Trophoblast cell (in vitro differentiated cells and primary cell): ENCODE measurements around the gene AKAP13.

Experiments used
- DNase-seq, 2 donors: peaks; one replicate each; pipeline ENCODE4 v3.0.0-alpha.2; 2016
- H2AFZ ChIP-seq: 2 replicates; pipeline ENCODE4 v1.6.1; 2013; ENCODE audit warnings: low read length, moderate library complexity, mild to moderate bottlenecking; ENCODE audit not compliant: insufficient read depth, poor library complexity
- H2AK5ac ChIP-seq: 2 replicates; pipeline ENCODE4 v1.6.1; 2013; ENCODE audit warnings: mild to moderate bottlenecking, low read length
- H2BK120ac ChIP-seq: 2 replicates; pipeline ENCODE4 v1.6.1; 2013; ENCODE audit warnings: low read length, mild to moderate bottlenecking, moderate library complexity; ENCODE audit not compliant: insufficient read depth, poor library complexity
- H2BK12ac ChIP-seq: 2 replicates; pipeline ENCODE4 v1.6.1; 2013; ENCODE audit warnings: mild to moderate bottlenecking, low read length, moderate library complexity
- H2BK5ac ChIP-seq: 2 replicates; pipeline ENCODE4 v1.6.1; 2013; ENCODE audit warnings: low read length, low read depth, moderate library complexity, mild to moderate bottlenecking; ENCODE audit not compliant: poor library complexity
- H3K14ac ChIP-seq: 2 replicates; pipeline ENCODE4 v1.6.1; 2013; ENCODE audit warnings: mild to moderate bottlenecking, low read length
- H3K18ac ChIP-seq: 2 replicates; pipeline ENCODE4 v1.6.1; 2013; ENCODE audit warnings: mild to moderate bottlenecking, low read length
- H3K23ac ChIP-seq: 2 replicates; pipeline ENCODE4 v1.6.1; 2013; ENCODE audit warnings: low read length
- H3K27ac ChIP-seq: 2 replicates; pipeline ENCODE4 v1.5.1; 2013; ENCODE audit warnings: low read depth, mild to moderate bottlenecking, inconsistent platforms, low read length, moderate library complexity
- H3K27me3 ChIP-seq: 2 replicates; pipeline ENCODE4 v1.6.1; 2013; ENCODE audit warnings: inconsistent platforms, mild to moderate bottlenecking, low read length, moderate library complexity; ENCODE audit not compliant: insufficient read depth
- H3K36me3 ChIP-seq, 2 experiments: 1 replicate in 1 of 2; 2 replicates in 1 of 2; pipeline ENCODE4 v1.6.1; 2013; ENCODE audit warnings: low read length in 2 of 2, mild to moderate bottlenecking in 2 of 2, moderate library complexity in 1 of 2; ENCODE audit not compliant: insufficient read depth in 2 of 2, control insufficient read depth in 1 of 2
- H3K4ac ChIP-seq: 2 replicates; pipeline ENCODE4 v1.6.1; 2013; ENCODE audit warnings: low read depth, mild to moderate bottlenecking, low read length, moderate library complexity
- H3K4me1 ChIP-seq, 2 experiments: 1 replicate in 1 of 2; 2 replicates in 1 of 2; pipeline ENCODE4 v1.6.1; 2013; ENCODE audit warnings: low read length in 2 of 2, mild to moderate bottlenecking in 2 of 2, moderate library complexity in 1 of 2; ENCODE audit not compliant: insufficient read depth in 2 of 2, control insufficient read depth in 1 of 2
- H3K4me2 ChIP-seq: 2 replicates; pipeline ENCODE4 v1.6.1; 2013; ENCODE audit warnings: inconsistent platforms, mild to moderate bottlenecking, low read length, moderate library complexity
- H3K4me3 ChIP-seq: 2 replicates; pipeline ENCODE4 v1.5.1; 2013; ENCODE audit warnings: mild to moderate bottlenecking, low read depth, low read length, inconsistent platforms
- H3K79me1 ChIP-seq: one replicate; pipeline ENCODE4 v1.6.1; 2013; ENCODE audit warnings: low read length
- H3K79me2 ChIP-seq: 2 replicates; pipeline ENCODE4 v1.6.1; 2013; ENCODE audit warnings: low read length, mild to moderate bottlenecking; ENCODE audit not compliant: control insufficient read depth, insufficient read depth, poor library complexity
- H3K9ac ChIP-seq: 2 replicates; pipeline ENCODE4 v1.6.1; 2013; ENCODE audit warnings: mild to moderate bottlenecking, low read length
- H3K9me3 ChIP-seq: 2 replicates; pipeline ENCODE4 v1.6.1; 2013; ENCODE audit warnings: low read depth, mild to moderate bottlenecking, control low read depth, inconsistent platforms, low read length; ENCODE audit not compliant: insufficient read depth
- H4K12ac ChIP-seq: 2 replicates; pipeline ENCODE4 v1.6.1; 2013; ENCODE audit warnings: low read depth, mild to moderate bottlenecking, low read length, moderate library complexity
- H4K8ac ChIP-seq: 2 replicates; pipeline ENCODE4 v1.6.1; 2013; ENCODE audit warnings: low read depth, mild to moderate bottlenecking, low read length, moderate library complexity
- H4K91ac ChIP-seq: one replicate; pipeline ENCODE4 v1.6.1; 2013; ENCODE audit warnings: low read depth, mild to moderate bottlenecking, low read length, moderate library complexity
- WGBS: extraction: QIAGEN DNeasy Blood & Tissue Kit; methylation state at CpG from one replicate; pipeline ENCODE4 v1.1.7; 2013; ENCODE audit warnings: missing lambda C conversion rate; ENCODE audit not compliant: insufficient read length, insufficient coverage; ENCODE audit errors: extremely low coverage; 5-methylcytosine and 5-hydroxymethylcytosine counted together

AKAP13 gene

DNA sequence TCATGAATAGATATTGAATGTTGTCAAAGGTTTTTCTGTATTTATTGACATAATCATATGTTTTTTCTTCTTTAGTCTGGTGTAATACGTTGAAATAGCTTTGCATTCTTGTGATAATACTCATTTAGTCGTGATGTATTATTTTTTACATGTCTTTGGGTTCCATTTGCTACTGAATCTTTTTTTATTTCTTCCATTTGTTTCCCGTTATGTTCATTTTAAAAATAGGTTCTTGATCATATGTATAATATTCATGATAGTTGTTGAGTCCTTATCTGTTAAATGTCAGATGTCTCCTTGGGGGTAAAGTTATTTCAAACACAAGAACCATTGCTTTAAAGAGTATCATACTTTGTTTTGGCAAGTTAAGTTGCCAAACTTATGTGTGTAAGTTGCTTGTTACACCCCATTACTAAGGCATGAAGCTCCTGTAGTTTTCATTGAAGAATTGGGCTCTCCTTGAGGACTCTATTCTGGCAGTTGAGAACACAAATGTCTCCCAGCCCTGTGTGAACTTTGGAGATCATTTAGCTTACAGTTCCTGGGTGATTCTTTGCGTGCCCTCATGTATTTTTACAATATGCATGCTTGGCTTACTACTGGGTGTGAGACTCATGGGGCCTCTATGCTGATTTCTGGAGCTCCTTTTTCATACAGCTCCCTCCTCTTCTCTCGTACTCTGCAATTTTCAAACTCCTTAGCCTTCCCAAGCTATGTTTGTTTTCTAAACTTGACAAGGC, 8.3 kb downstream of the AKAP13 start:
- WGBS = no CpG with 5 or more reads among the region's 5 CpGs
- no peak overlapping the region for H4K8ac ChIP-seq
- no peak for DNase-seq
- no peaks in the 10 kb centered on the region for H3K9me3 ChIP-seq
- peaks cover 2 to 12% of the 10 kb centered on the region in 2 experiments for H3K4me1 ChIP-seq
- no peak overlapping the region for H3K23ac ChIP-seq
- no peak overlapping the region for H2BK12ac ChIP-seq
- no peak overlapping the region for H3K4me2 ChIP-seq
- no peaks in the 10 kb centered on the region for H3K79me1 ChIP-seq
- H2BK120ac ChIP-seq = no peak overlapping the region
- H3K4me3 ChIP-seq = no peak overlapping the region
- no peak overlapping the region for H4K91ac ChIP-seq
- no peak overlapping the region for H2AK5ac ChIP-seq
- no peak overlapping the region for H3K27ac ChIP-seq
- no peak overlapping the region for H3K4ac ChIP-seq
- peaks cover 14% of the 10 kb centered on the region for H3K79me2 ChIP-seq
- no peak overlapping the region for H2AFZ ChIP-seq
- H4K12ac ChIP-seq = no peak overlapping the region
- H3K9ac ChIP-seq = no peak overlapping the region
- no peak overlapping the region for H2BK5ac ChIP-seq
- H3K36me3 ChIP-seq = peaks cover 0 to 6% of the 10 kb centered on the region in 2 experiments
- no peaks in the 10 kb centered on the region for H3K27me3 ChIP-seq
- H3K18ac ChIP-seq = no peak overlapping the region
- H3K14ac ChIP-seq = no peak overlapping the region

DNA sequence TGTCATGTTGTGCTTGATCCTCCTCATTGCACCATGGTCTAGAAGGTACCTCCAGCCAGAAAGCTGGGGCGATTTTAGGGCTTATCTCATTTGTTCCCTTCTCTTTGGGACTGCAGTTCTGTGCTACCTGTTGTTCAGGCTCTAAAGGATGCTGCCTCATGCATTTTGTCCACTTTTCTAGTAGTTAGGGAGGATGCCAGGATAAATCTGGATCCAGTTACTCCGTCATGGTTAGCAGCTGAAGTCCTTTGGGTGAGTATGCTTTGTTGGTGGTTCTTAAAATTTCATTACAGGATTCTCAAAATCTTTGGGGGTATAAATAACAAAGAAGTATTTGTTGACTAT, 8.9 kb downstream of the AKAP13 start:
- Histone ChIP-seq H3K4me1 (peaks cover 4 to 14% of the 10 kb centered on the region in 2 experiments), H4K8ac (no peak overlapping the region), H3K4ac (no peak overlapping the region), H3K4me3 (no peak overlapping the region), H3K27me3 (no peaks in the 10 kb centered on the region), H3K36me3 (peaks cover 0 to 6% of the 10 kb centered on the region in 2 experiments), H2BK5ac (no peak overlapping the region), H4K91ac (no peak overlapping the region), H3K9ac (no peak overlapping the region), H2AFZ (no peak overlapping the region), H3K18ac (no peak overlapping the region), H3K9me3 (no peaks in the 10 kb centered on the region), H4K12ac (no peak overlapping the region), H3K79me2 (peaks cover 14% of the 10 kb centered on the region), H3K14ac (no peak overlapping the region), H3K79me1 (no peaks in the 10 kb centered on the region), H3K23ac (no peak overlapping the region), H2BK12ac (no peak overlapping the region), H2BK120ac (no peak overlapping the region), H2AK5ac (no peak overlapping the region), H3K4me2 (no peak overlapping the region), H3K27ac (no peak overlapping the region)
- WGBS = no CpG with 5 or more reads among the region's 2 CpGs
- no peak for DNase-seq

DNA sequence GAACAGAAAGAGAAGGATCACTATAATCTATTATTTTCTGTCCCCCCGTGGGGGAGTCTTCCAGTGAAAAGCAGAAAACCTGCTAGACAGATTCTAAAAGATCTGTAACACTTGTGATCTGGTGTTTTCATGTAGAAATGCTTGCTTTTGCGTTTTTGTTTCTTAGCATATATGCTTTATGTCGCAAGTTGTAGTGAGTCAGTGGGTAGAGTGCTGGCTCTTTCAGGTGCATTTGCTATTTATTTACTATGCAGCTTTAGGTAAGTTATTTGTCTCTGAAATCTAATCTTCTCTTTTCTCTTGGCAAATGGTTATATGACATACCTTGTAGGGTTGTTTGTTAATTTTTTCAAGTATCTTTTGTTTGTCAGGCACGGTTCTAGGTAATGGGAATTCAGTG, 9.4 kb downstream of the AKAP13 start:
- no peaks in the 10 kb centered on the region for H3K27me3 ChIP-seq
- H3K79me1 ChIP-seq = no peaks in the 10 kb centered on the region
- peaks cover 13% of the 10 kb centered on the region for H3K79me2 ChIP-seq
- H3K18ac ChIP-seq = no peak overlapping the region
- H3K36me3 ChIP-seq = peaks cover 0 to 6% of the 10 kb centered on the region in 2 experiments
- WGBS = no CpG with 5 or more reads among the region's 4 CpGs
- no peak for DNase-seq
- no peak overlapping the region for H2BK12ac ChIP-seq
- H2AFZ ChIP-seq = no peak overlapping the region
- H3K9ac ChIP-seq = no peak overlapping the region
- no peak overlapping the region for H4K8ac ChIP-seq
- no peak overlapping the region for H3K4me3 ChIP-seq
- no peaks in the 10 kb centered on the region for H3K9me3 ChIP-seq
- H2AK5ac ChIP-seq = no peak overlapping the region
- H3K4ac ChIP-seq = no peak overlapping the region
- peaks cover 4 to 15% of the 10 kb centered on the region in 2 experiments for H3K4me1 ChIP-seq
- H4K91ac ChIP-seq = no peak overlapping the region
- no peak overlapping the region for H3K14ac ChIP-seq
- no peak overlapping the region for H3K27ac ChIP-seq
- no peak overlapping the region for H2BK5ac ChIP-seq
- no peak overlapping the region for H2BK120ac ChIP-seq
- H3K23ac ChIP-seq = no peak overlapping the region
- no peak overlapping the region for H3K4me2 ChIP-seq
- H4K12ac ChIP-seq = no peak overlapping the region

DNA sequence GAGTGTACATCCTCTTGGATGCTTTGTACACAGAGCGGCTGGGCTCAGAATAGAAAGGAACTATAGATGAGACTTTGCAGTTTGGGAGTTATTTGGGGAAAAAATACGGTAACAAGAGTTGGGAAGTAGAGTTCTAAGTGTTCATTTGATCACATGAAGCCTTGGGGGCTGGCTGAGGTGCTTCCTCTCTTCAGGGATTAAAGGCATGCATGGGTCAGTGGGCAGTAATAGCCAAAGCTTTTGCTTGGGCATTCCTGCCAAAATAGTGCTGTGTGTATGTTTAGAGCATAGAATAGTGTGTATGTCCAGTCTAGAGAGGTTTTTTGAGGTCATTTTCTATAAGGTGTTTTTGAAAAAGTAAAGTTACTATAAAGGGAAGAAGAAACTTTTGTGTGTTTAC, 12.8 kb downstream of the AKAP13 start:
- Histone ChIP-seq H3K23ac (no peak overlapping the region), H3K4ac (peak overlapping the region; percentile 46), H3K9me3 (no peaks in the 10 kb centered on the region), H3K4me2 (no peak overlapping the region), H2BK5ac (no peak overlapping the region), H3K4me1 (peaks cover 4 to 14% of the 10 kb centered on the region in 2 experiments), H2BK120ac (no peak overlapping the region), H3K14ac (no peak overlapping the region), H3K9ac (no peak overlapping the region), H2AFZ (no peak overlapping the region), H2BK12ac (no peak overlapping the region), H3K4me3 (no peak overlapping the region), H3K36me3 (no peaks in the 10 kb centered on the region), H3K27me3 (no peaks in the 10 kb centered on the region), H4K91ac (no peak overlapping the region), H2AK5ac (no peak overlapping the region), H3K79me1 (no peaks in the 10 kb centered on the region), H3K79me2 (peaks cover 6% of the 10 kb centered on the region), H3K18ac (no peak overlapping the region), H4K12ac (no peak overlapping the region), H3K27ac (peak overlapping the region; percentile 16), H4K8ac (no peak overlapping the region)
- no peak for DNase-seq
- no CpG with 5 or more reads among the region's 2 CpGs for WGBS
